Measurements from ENCODE around the gene EXOSC10. TPM values are rescaled to one million over a fixed set of nuclear protein-coding genes. Genes with fewer than 3 reads are reported as not detected.

The EXOSC10 gene
- total and polyA plus RNA-seq, 2 experiments from 2014 or later = 55.5 to 72.9 TPM

DNA sequence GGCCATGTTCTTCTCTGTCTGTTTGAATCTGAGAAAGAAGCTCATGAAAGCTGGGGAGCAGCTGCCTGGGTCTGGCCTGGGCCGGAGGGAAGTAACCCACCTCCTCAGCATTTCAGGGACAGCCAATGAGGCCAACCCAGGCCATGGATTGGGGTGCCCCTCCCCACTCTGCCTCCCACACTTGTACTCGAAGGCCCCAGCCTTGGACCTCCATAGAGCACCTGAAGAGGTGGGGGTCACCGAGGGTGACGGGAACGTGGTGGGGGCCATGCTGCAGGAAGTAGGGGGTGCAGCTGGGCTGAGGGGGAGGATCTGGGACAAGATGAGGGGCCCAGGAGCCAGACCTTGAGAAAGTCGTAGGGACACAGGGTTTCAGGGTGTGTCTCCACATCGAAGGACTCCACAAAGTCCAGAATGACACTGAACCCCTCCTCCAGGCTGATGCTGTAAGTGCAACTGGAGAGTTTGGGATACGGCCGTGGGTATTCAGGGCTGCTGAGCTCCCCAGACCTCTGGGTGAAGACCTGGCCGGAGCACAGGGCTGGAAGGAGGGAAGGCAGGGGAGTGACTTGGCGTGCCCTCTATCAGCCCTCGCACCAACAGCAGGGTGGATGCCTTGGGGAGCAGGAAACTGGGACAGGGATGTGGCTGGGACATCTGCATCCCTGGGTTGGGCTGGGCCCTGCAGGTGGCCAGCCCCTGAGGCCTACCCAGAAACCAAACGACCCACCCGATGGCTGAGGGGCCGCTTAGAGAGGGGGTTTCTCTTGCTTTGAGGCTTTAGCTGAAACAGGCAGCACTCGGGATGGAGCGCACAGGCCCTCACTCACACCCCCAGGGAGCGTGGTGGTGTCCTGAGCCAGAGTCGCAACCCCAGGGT lies 56.4 kb downstream of the EXOSC10 start:
- DNase-seq (ENCODE audit: low spot score) = no peak
- no peaks in the 10 kb centered on the region for H3K9me2 ChIP-seq (ENCODE audit: insufficient read depth)
- no peak overlapping the region for H2AFZ ChIP-seq
- TF ChIP-seq NANOG (IDR thresholded peaks at IDR 0.05; ENCODE audit: borderline replicate concordance) = no peak
- TF ChIP-seq CTCF (conservative IDR thresholded peaks at IDR 0.05; ENCODE audit: low read depth in 2 of 2) = no peak
- no peak for TF ChIP-seq REST (IDR thresholded peaks at IDR 0.05; ENCODE audit: unreplicated experiment)
- no peak for TF ChIP-seq JUNB (IDR thresholded peaks at IDR 0.05; ENCODE audit: unreplicated experiment)
- Mint-ChIP-seq H3K36me3 (ENCODE audit: low read depth) (no peaks in the 10 kb centered on the region), H3K4me1 (peaks cover 4% of the 10 kb centered on the region), H3K4me3 (no peak overlapping the region), H3K27me3 (ENCODE audit: insufficient read depth, low read depth, poor library complexity) (peaks cover 7% of the 10 kb centered on the region), H3K9me3 (no peaks in the 10 kb centered on the region), H3K27ac (no peak overlapping the region)
- H3K79me2 ChIP-seq (replicated peaks; ENCODE audit: insufficient read depth) = no peaks in the 10 kb centered on the region
- H3K4me3 ChIP-seq = no peak overlapping the region
- peaks cover 5% of the 10 kb centered on the region for H3K4me1 ChIP-seq (ENCODE audit: insufficient read depth)
- H3F3A ChIP-seq (replicated peaks; ENCODE audit: low read depth) = 0 out of 2 replicates have a peak, but pooled peaks cover 2% of the 10 kb centered on the region
- no peaks in the 10 kb centered on the region for H3K36me3 ChIP-seq (ENCODE audit: insufficient read depth)
- H3K4me2 ChIP-seq = no peak overlapping the region
- no peak for ATAC-seq
- no peaks in the 10 kb centered on the region for H3K27me3 ChIP-seq (ENCODE audit: insufficient read depth)
- no peaks in the 10 kb centered on the region for H4K20me1 ChIP-seq (replicated peaks; ENCODE audit: insufficient read depth)
- H3K27ac ChIP-seq (ENCODE audit: low read depth) = no peak overlapping the region

- H3K4me3 Mint-ChIP-seq = no peak overlapping the region
- no peak for ATAC-seq
- H3K27ac Mint-ChIP-seq = no peak overlapping the region
- Histone ChIP-seq H3K4me1 (ENCODE audit: insufficient read depth) (peaks cover 5% of the 10 kb centered on the region), H3K4me2 (no peak overlapping the region), H3K27ac (ENCODE audit: low read depth) (no peak overlapping the region), H3K36me3 (ENCODE audit: insufficient read depth) (no peaks in the 10 kb centered on the region), H2AFZ (no peak overlapping the region), H3K27me3 (ENCODE audit: insufficient read depth) (no peaks in the 10 kb centered on the region), H3K4me3 (no peak overlapping the region), H3K79me2 (replicated peaks; ENCODE audit: insufficient read depth) (no peaks in the 10 kb centered on the region), H3K9me2 (ENCODE audit: insufficient read depth) (no peaks in the 10 kb centered on the region), H4K20me1 (replicated peaks; ENCODE audit: insufficient read depth) (no peaks in the 10 kb centered on the region), H3F3A (replicated peaks; ENCODE audit: low read depth) (0 out of 2 replicates have a peak, but pooled peaks cover 2% of the 10 kb centered on the region)
- TF ChIP-seq EZH2 (IDR thresholded peaks at IDR 0.05; ENCODE audit: low read depth, unreplicated experiment) (no peak), STAT1 (IDR thresholded peaks at IDR 0.05; ENCODE audit: unreplicated experiment) (no peak)
- peaks cover 3% of the 10 kb centered on the region for H3K27me3 Mint-ChIP-seq (ENCODE audit: insufficient read depth, low read depth, poor library complexity)
- DNase-seq (ENCODE audit: low spot score) = no peak
- H3K36me3 Mint-ChIP-seq (ENCODE audit: low read depth) = no peaks in the 10 kb centered on the region
- H3K9me3 Mint-ChIP-seq = no peaks in the 10 kb centered on the region
- peaks cover 4% of the 10 kb centered on the region for H3K4me1 Mint-ChIP-seq
Measured at GRCh38 chr1:11042065-11042464, 57.6 kb downstream of the EXOSC10 start.
